Fibroblast of lung (primary cell): ENCODE data around the gene NTSR1. TPM values are rescaled to one million over a fixed set of nuclear protein-coding genes. Genes with fewer than 3 reads are reported as not detected.

ENCODE experiments used
- DNase-seq, 2 donors: peaks; one replicate each; pipeline versions ENCODE4 v3.0.0 to v3.0.0-alpha.2; 2010; ENCODE audit warnings: low read depth in 2 of 2
- H2AFZ ChIP-seq: 2 replicates; pipeline ENCODE4 v1.5.1; 2012; ENCODE audit warnings: low read length, control low read depth, inconsistent platforms
- H3K27ac ChIP-seq: 2 replicates; pipeline ENCODE4 v1.5.1; 2011; ENCODE audit warnings: low read length, control low read depth; ENCODE audit not compliant: insufficient read depth
- H3K27me3 ChIP-seq: 2 replicates; pipeline ENCODE4 v1.5.1; 2011; ENCODE audit warnings: mild to moderate bottlenecking, low read length; ENCODE audit not compliant: control insufficient read depth, insufficient read depth
- H3K36me3 ChIP-seq: 2 replicates; pipeline ENCODE4 v1.5.1; 2011; ENCODE audit warnings: low read length; ENCODE audit not compliant: control insufficient read depth, insufficient read depth
- H3K4me1 ChIP-seq: 2 replicates; pipeline ENCODE4 v1.5.1; 2011; ENCODE audit warnings: low read length; ENCODE audit not compliant: control insufficient read depth, insufficient read depth; ENCODE audit errors: extremely low read depth
- H3K4me2 ChIP-seq: 2 replicates; pipeline ENCODE4 v1.5.1; 2011; ENCODE audit warnings: low read length, control low read depth; ENCODE audit not compliant: insufficient read depth; ENCODE audit errors: extremely low read depth
- H3K4me3 ChIP-seq, 4 experiments: fragments of 200-600 bp in 1 of 4; sonication (generic) in 1 of 4; replicated peaks in 1 of 4; 2 replicates each; pipeline ENCODE4 v1.5.1; 2011 to 2016; ENCODE audit warnings: low read length in 4 of 4, low read depth in 3 of 4, mild to moderate bottlenecking in 3 of 4, control low read depth in 2 of 4, inconsistent platforms in 1 of 4, mixed read lengths in 1 of 4; ENCODE audit not compliant: insufficient read depth in 1 of 4; ENCODE audit errors: control extremely low read depth in 1 of 4
- H3K79me2 ChIP-seq: 2 replicates; pipeline ENCODE4 v1.5.1; 2012; ENCODE audit warnings: mild to moderate bottlenecking, low read length, inconsistent platforms; ENCODE audit not compliant: control insufficient read depth, insufficient read depth
- H3K9ac ChIP-seq: 2 replicates; pipeline ENCODE4 v1.5.1; 2011; ENCODE audit warnings: mild to moderate bottlenecking, low read length, control low read depth; ENCODE audit not compliant: insufficient read depth
- H3K9me3 ChIP-seq: 2 replicates; pipeline ENCODE4 v1.5.1; 2012; ENCODE audit warnings: low read depth, low read length; ENCODE audit not compliant: control insufficient read depth, insufficient read depth
- H4K20me1 ChIP-seq: 2 replicates; pipeline ENCODE4 v1.5.1; 2011; ENCODE audit warnings: low read length; ENCODE audit not compliant: control insufficient read depth, insufficient read depth; ENCODE audit errors: extremely low read depth
- EZH2 ChIP-seq: IDR thresholded peaks from 2 replicates; pipeline ENCODE4 v1.5.1; 2012; ENCODE audit warnings: low read length, control low read depth, mild to moderate bottlenecking; ENCODE audit errors: missing control alignments
- polyA plus RNA-seq, 2 donors: library from polyadenylated mRNA; depleted of rRNA in 1 of 2; stranded (reverse) in 1 of 2; unstranded in 1 of 2; fragments of >200 nt; gene quantifications; 2 replicates each; pipeline ENCODE4 v1.2.1, GENCODE V29; 2011 to 2012; ENCODE audit warnings: missing spikeins in 1 of 2
- total RNA-seq: library from RNA; depleted of rRNA; stranded (reverse); fragments of >200 nt; gene quantifications from 2 replicates; pipeline ENCODE4 v1.2.1, GENCODE V29; 2014
- TF ChIP-seq, protein P1 (sequence below), 2 donors: IDR thresholded peaks in 1 of 2; conservative IDR thresholded peaks in 1 of 2; 1 replicate in 1 of 2; 2 replicates in 1 of 2; pipeline ENCODE4 v1.5.1; 2011 to 2012; ENCODE audit warnings: low read length in 2 of 2, control low read depth in 1 of 2, inconsistent platforms in 1 of 2, low read depth in 1 of 2, mild to moderate bottlenecking in 1 of 2

NTSR1 gene
- total and polyA plus RNA-seq, 2 donors (not counting 1 experiment from before 2014, with no cell fraction given) = 0.05 to 0.33 TPM

GRCh38 chr20:62788607-62789006 lies 80.0 kb downstream of the NTSR1 start:
- Histone ChIP-seq H3K9me3 (no peaks in the 10 kb centered on the region), H3K36me3 (no peaks in the 10 kb centered on the region), H2AFZ (no peak overlapping the region), H3K27me3 (peaks cover 10% of the 10 kb centered on the region), H3K4me2 (no peak overlapping the region), H3K79me2 (no peaks in the 10 kb centered on the region), H3K4me3 (no peak overlapping the region), H3K4me1 (peaks cover 15% of the 10 kb centered on the region), H4K20me1 (no peaks in the 10 kb centered on the region), H3K27ac (no peak overlapping the region), H3K9ac (no peak overlapping the region)
- TF ChIP-seq, protein P1, sequence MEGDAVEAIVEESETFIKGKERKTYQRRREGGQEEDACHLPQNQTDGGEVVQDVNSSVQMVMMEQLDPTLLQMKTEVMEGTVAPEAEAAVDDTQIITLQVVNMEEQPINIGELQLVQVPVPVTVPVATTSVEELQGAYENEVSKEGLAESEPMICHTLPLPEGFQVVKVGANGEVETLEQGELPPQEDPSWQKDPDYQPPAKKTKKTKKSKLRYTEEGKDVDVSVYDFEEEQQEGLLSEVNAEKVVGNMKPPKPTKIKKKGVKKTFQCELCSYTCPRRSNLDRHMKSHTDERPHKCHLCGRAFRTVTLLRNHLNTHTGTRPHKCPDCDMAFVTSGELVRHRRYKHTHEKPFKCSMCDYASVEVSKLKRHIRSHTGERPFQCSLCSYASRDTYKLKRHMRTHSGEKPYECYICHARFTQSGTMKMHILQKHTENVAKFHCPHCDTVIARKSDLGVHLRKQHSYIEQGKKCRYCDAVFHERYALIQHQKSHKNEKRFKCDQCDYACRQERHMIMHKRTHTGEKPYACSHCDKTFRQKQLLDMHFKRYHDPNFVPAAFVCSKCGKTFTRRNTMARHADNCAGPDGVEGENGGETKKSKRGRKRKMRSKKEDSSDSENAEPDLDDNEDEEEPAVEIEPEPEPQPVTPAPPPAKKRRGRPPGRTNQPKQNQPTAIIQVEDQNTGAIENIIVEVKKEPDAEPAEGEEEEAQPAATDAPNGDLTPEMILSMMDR (conservative IDR thresholded peaks at IDR 0.05 in 1 of 2, IDR thresholded peaks at IDR 0.05 in 1 of 2; ENCODE audit: low read depth in 1 of 2, low read length in 2 of 2) = no peak
- TF ChIP-seq EZH2 = no peak
- no peak for DNase-seq

GRCh38 chr20:62790075-62790474 lies 81.4 kb downstream of the NTSR1 start:
- Histone ChIP-seq H3K9ac (no peak overlapping the region), H3K4me3 (no peak overlapping the region), H3K4me2 (no peak overlapping the region), H3K27ac (no peak overlapping the region), H3K36me3 (no peaks in the 10 kb centered on the region), H3K9me3 (no peaks in the 10 kb centered on the region), H3K4me1 (peaks cover 19% of the 10 kb centered on the region), H2AFZ (no peak overlapping the region), H3K79me2 (no peaks in the 10 kb centered on the region), H3K27me3 (peaks cover 10% of the 10 kb centered on the region), H4K20me1 (no peaks in the 10 kb centered on the region)
- no peak for DNase-seq
- no peak for TF ChIP-seq EZH2
- TF ChIP-seq, protein P1 (conservative IDR thresholded peaks at IDR 0.05 in 1 of 2, IDR thresholded peaks at IDR 0.05 in 1 of 2; ENCODE audit: low read depth in 1 of 2, low read length in 2 of 2) = no peak

- H3K4me1 ChIP-seq = peaks cover 21% of the 10 kb centered on the region
- no peaks in the 10 kb centered on the region for H4K20me1 ChIP-seq
- H3K4me2 ChIP-seq = peak overlapping the region; percentile 37
- no peaks in the 10 kb centered on the region for H3K9me3 ChIP-seq
- no peak overlapping the region for H3K4me3 ChIP-seq
- no peak overlapping the region for H3K9ac ChIP-seq
- DNase-seq = peak; percentile 81 to 92
- H2AFZ ChIP-seq = no peak overlapping the region
- no peak for TF ChIP-seq EZH2
- TF ChIP-seq, protein P1 (conservative IDR thresholded peaks at IDR 0.05 in 1 of 2, IDR thresholded peaks at IDR 0.05 in 1 of 2; ENCODE audit: low read depth in 1 of 2, low read length in 2 of 2) = peak; percentile 84 to 93
- no peaks in the 10 kb centered on the region for H3K36me3 ChIP-seq
- no peaks in the 10 kb centered on the region for H3K79me2 ChIP-seq
- H3K27me3 ChIP-seq = peaks cover 10% of the 10 kb centered on the region
- peak overlapping the region; percentile 60 for H3K27ac ChIP-seq
Observed at GRCh38 chr20:62791301-62792181, 82.9 kb downstream of the NTSR1 start.
